GM12878 (cell line): ENCODE measurements around the gene FGGY. TPM values are rescaled to one million over a fixed set of nuclear protein-coding genes. Genes with fewer than 3 reads are reported as not detected.

Source experiments
- ATAC-seq: fragments of 200-7000 bp; cut with Tn5 transposase; 3 replicates; pipeline ENCODE4 v1.9.1; 2020; ENCODE audit warnings: mild to moderate bottlenecking, moderate library complexity
- BruUV-seq: library from RNA; stranded (reverse); fragments of 400-500 nt; replicated peaks from 2 replicates; lab custom pipeline; 2021; lab: Mats Ljungman, UMichigan
- CTCF ChIA-PET: fragments of 300-600 bp; sonication (Branson Sonifier 250); formaldehyde crosslinking; extraction: SDS; loops from one replicate; lab custom pipeline; 2021; ENCODE audit warnings: inconsistent platforms; lab: Yijun Ruan, JAX
- POLR2A ChIA-PET: fragments of 350-600 bp; formaldehyde crosslinking; extraction: SDS; loops from one replicate; lab custom pipeline; 2021; ENCODE audit warnings: inconsistent platforms; lab: Charles Lee
- RAD21 ChIA-PET: fragments of 300-600 bp; sonication (Branson Sonifier 250); formaldehyde crosslinking; loops from one replicate; lab custom pipeline; 2023; ENCODE audit warnings: antibody characterized with exemption; ENCODE audit not compliant: unreplicated experiment; lab: Charles Lee
- SMC1A ChIA-PET: fragments of 300-600 bp; sonication (Branson Sonifier 250); formaldehyde crosslinking; loops from one replicate; lab custom pipeline; 2023; ENCODE audit not compliant: unreplicated experiment, uncharacterized antibody; lab: Charles Lee
- DNase-seq: peaks from one replicate; pipeline ENCODE4 v3.0.0-alpha.2; 2011; ENCODE audit warnings: low read depth, low spot score
- FAIRE-seq: peaks from 3 replicates; lab custom pipeline; 2011; peaks lifted over from hg19 to GRCh38; lab: Jason Lieb, UNC
- H2AFZ ChIP-seq: 2 replicates; pipeline ENCODE4 v1.6.0; 2011; ENCODE audit warnings: low read depth, low read length, control low read depth; ENCODE audit not compliant: control insufficient read depth
- H3K27ac ChIP-seq: 2 replicates; pipeline ENCODE4 v1.5.1; 2011; ENCODE audit warnings: control low read depth; ENCODE audit not compliant: control insufficient read depth, insufficient read depth
- H3K27me3 ChIP-seq, 2 experiments: replicated peaks in 1 of 2; 2 replicates each; pipeline versions ENCODE4 v1.6.0 to v1.6.1; 2011; ENCODE audit warnings: low read length in 1 of 2; ENCODE audit not compliant: control insufficient read depth in 2 of 2, insufficient read depth in 2 of 2
- H3K36me3 ChIP-seq, 2 experiments: 2 replicates each; pipeline ENCODE4 v1.5.1; 2011; ENCODE audit warnings: low read length in 1 of 2; ENCODE audit not compliant: control insufficient read depth in 2 of 2, insufficient read depth in 2 of 2
- H3K4me1 ChIP-seq: 2 replicates; pipeline ENCODE4 v1.6.1; 2011; ENCODE audit warnings: mild to moderate bottlenecking, low read length, moderate library complexity, mixed read lengths; ENCODE audit not compliant: control insufficient read depth, insufficient read depth
- H3K4me2 ChIP-seq: 2 replicates; pipeline ENCODE4 v1.6.0; 2011; ENCODE audit warnings: control low read depth; ENCODE audit not compliant: control insufficient read depth, insufficient read depth
- H3K4me3 ChIP-seq: fragments of 200-600 bp; sonication (generic); 2 replicates; pipeline ENCODE4 v1.5.1; 2016
- H3K79me2 ChIP-seq: 2 replicates; pipeline ENCODE4 v1.6.0; 2011; ENCODE audit warnings: low read length; ENCODE audit not compliant: control insufficient read depth, insufficient read depth
- H3K9ac ChIP-seq: 2 replicates; pipeline ENCODE4 v1.8.0; 2011; ENCODE audit warnings: low read length, control low read depth, mixed read lengths; ENCODE audit not compliant: control insufficient read depth, insufficient read depth
- H3K9me3 ChIP-seq: replicated peaks from 3 replicates; pipeline ENCODE4 v1.5.1; 2011; ENCODE audit warnings: mild to moderate bottlenecking, low read length; ENCODE audit not compliant: control insufficient read depth, insufficient read depth
- H4K20me1 ChIP-seq: 2 replicates; pipeline ENCODE4 v1.6.0; 2011; ENCODE audit not compliant: control insufficient read depth, insufficient read depth
- CEBPZ ChIP-seq: fragments of 150-350 bp; IDR thresholded peaks from 2 replicates; pipeline ENCODE4 v1.6.1; 2016; ENCODE audit warnings: low read depth, low read length
- HCFC1 ChIP-seq: fragments of 150-350 bp; IDR thresholded peaks from 2 replicates; pipeline ENCODE4 v1.6.1; 2014; ENCODE audit warnings: low read length
- MTA3 ChIP-seq: IDR thresholded peaks from 2 replicates; pipeline ENCODE4 v1.6.1; 2012; ENCODE audit warnings: low read length, inconsistent platforms, borderline replicate concordance
- MXI1 ChIP-seq: fragments of 150-350 bp; IDR thresholded peaks from 2 replicates; pipeline ENCODE4 v1.6.1; 2011; ENCODE audit warnings: low read depth, mild to moderate bottlenecking, inconsistent platforms, low read length, improper control_type of control experiment
- REST ChIP-seq: IDR thresholded peaks from 2 replicates; pipeline ENCODE4 v1.6.1; 2012; ENCODE audit warnings: mild to moderate bottlenecking, low read depth, low read length
- SKIL ChIP-seq: fragments of 450-650 bp; IDR thresholded peaks from 2 replicates; pipeline ENCODE4 v1.6.1; 2017; ENCODE audit warnings: mild to moderate bottlenecking, low read depth, inconsistent platforms; ENCODE audit not compliant: poor library complexity, severe bottlenecking
- SMAD5 ChIP-seq: IDR thresholded peaks from 2 replicates; pipeline ENCODE4 v1.6.1; 2016; ENCODE audit warnings: antibody characterized with exemption, low read depth
- ZSCAN29 ChIP-seq: fragments of 450-650 bp; IDR thresholded peaks from 2 replicates; pipeline ENCODE4 v1.6.1; 2017; ENCODE audit warnings: mild to moderate bottlenecking, moderate library complexity
- WGBS: methylation state at CpG from one replicate; pipeline ENCODE4 v1.1.6; 2016; ENCODE audit warnings: low lambda C conversion rate; ENCODE audit not compliant: insufficient replicate concordance, insufficient coverage; ENCODE audit errors: missing lambda C conversion rate; 5-methylcytosine and 5-hydroxymethylcytosine counted together
- in situ Hi-C: fragments of 300-500 bp; cut with MboI; formaldehyde crosslinking; loops from 9 replicates; pipeline ENCODE4 v1.14.3; 2018; ENCODE audit warnings: mixed read lengths
- intact Hi-C: fragments of 100-400 bp; cut with micrococcal nuclease; formaldehyde crosslinking; loops from one replicate; pipeline ENCODE4 v1.14.2; 2022; ENCODE audit not compliant: unreplicated experiment
- polyA plus RNA-seq, 11 experiments: library from polyadenylated mRNA; depleted of rRNA in 4 of 11; unstranded in 6 of 11; stranded (reverse) in 5 of 11; fragments of >200 nt; fragmentation: Nextera tagmentation in 4 of 11; fragmentation: Illumina TruSeq in 1 of 11; extraction: Ambion mirVana in 4 of 11; extraction: Trizol in 1 of 11; gene quantifications; 1 replicate in 1 of 11; 2 replicates in 10 of 11; pipeline versions ENCODE4 v1.2.1 to v1.2.3, GENCODE V29; 2011 to 2016; ENCODE audit warnings: inconsistent platforms in 2 of 11, missing spikeins in 2 of 11, low read depth in 1 of 11
- total RNA-seq, 4 experiments: library from RNA; depleted of rRNA in 3 of 4; stranded (reverse); fragments of >200 nt in 3 of 4; fragmentation: Illumina TruSeq in 1 of 4; extraction: Trizol in 1 of 4; gene quantifications; 2 replicates each; pipeline versions ENCODE4 v1.2.1 to v1.2.3, GENCODE V29; 2013 to 2021

FGGY gene
- total and polyA plus RNA-seq, 10 of the 15 experiments (the other 5 are each of a cell fraction or from before 2014, with no cell fraction given), result 6.2 to 11.9 (median 7.5) TPM

- H3K27me3 ChIP-seq, result no peaks in the 10 kb centered on the region; a peak in 1 of 4 replicates
- BruUV-seq, result no TSS peak
- RAD21 ChIA-PET, result no interaction called here
- no peak for DNase-seq
- H3K9ac ChIP-seq, result no peak overlapping the region
- no peak overlapping the region for H2AFZ ChIP-seq
- in situ Hi-C loops, result no loop called here
- H3K4me1 ChIP-seq, result no peaks in the 10 kb centered on the region
- no peak for FAIRE-seq
- 5% methylated on average over 1 of the region's 1 CpG for WGBS
- POLR2A ChIA-PET, result no interaction called here
- H3K9me3 ChIP-seq, result no peaks in the 10 kb centered on the region
- CTCF ChIA-PET, result interaction anchor here (0.6 to 1.0 kb wide), 2 partner anchors 10 to 893 kb away, joined by 3 read pairs; no protein-coding TSS in a partner anchor
- SMC1A ChIA-PET, result no interaction called here
- TF ChIP-seq SKIL, result no peak
- TF ChIP-seq MXI1, result no peak
- TF ChIP-seq SMAD5, result no peak
- H3K36me3 ChIP-seq, result no peaks in the 10 kb centered on the region
- H3K27ac ChIP-seq, result no peak overlapping the region
- ATAC-seq, result no peak
- intact Hi-C loops, result no loop called here
- no peak overlapping the region for H3K4me2 ChIP-seq
- no peak overlapping the region for H3K4me3 ChIP-seq
- no peaks in the 10 kb centered on the region for H4K20me1 ChIP-seq
- no peaks in the 10 kb centered on the region for H3K79me2 ChIP-seq
Measured at GRCh38 chr1:59803458-59804038, 506.7 kb downstream of the FGGY start.

GRCh38 chr1:59804301-59804700, 507.4 kb downstream of the FGGY start:
- ATAC-seq (no peak), DNase-seq (no peak), FAIRE-seq (no peak)
- H3K4me3 ChIP-seq, result no peak overlapping the region
- H3K4me2 ChIP-seq, result no peak overlapping the region
- H3K4me1 ChIP-seq, result no peaks in the 10 kb centered on the region
- intact Hi-C loops, result no loop called here
- no peaks in the 10 kb centered on the region for H3K36me3 ChIP-seq
- RAD21 ChIA-PET, result no interaction called here
- no TSS peak for BruUV-seq
- no peak overlapping the region for H2AFZ ChIP-seq
- H3K9ac ChIP-seq, result no peak overlapping the region
- no peak overlapping the region for H3K27ac ChIP-seq
- POLR2A ChIA-PET, result no interaction called here
- SMC1A ChIA-PET, result interaction anchor here (1.4 kb wide), 1 partner anchor 11 kb away, joined by 5 read pairs; the partner anchor contains the start of gene HOOK1
- no peaks in the 10 kb centered on the region; a peak in 1 of 4 replicates for H3K27me3 ChIP-seq
- H3K9me3 ChIP-seq, result no peaks in the 10 kb centered on the region
- in situ Hi-C loops, result no loop called here
- CTCF ChIA-PET, result no interaction called here
- no peaks in the 10 kb centered on the region for H4K20me1 ChIP-seq
- H3K79me2 ChIP-seq, result no peaks in the 10 kb centered on the region
- TF ChIP-seq ZSCAN29 (no peak), MTA3 (no peak), CEBPZ (no peak), REST (no peak), HCFC1 (no peak)
